HG03135 (cell line): ENCODE results near the gene ANAPC13.

Source experiments
- ATAC-seq: cut with Tn5 transposase; IDR thresholded peaks from one replicate; pipeline ENCODE4 v1.9.1; 2021; ENCODE audit warnings: mild to moderate bottlenecking, moderate library complexity; ENCODE audit not compliant: unreplicated experiment

ANAPC13 gene, protein sequence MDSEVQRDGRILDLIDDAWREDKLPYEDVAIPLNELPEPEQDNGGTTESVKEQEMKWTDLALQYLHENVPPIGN

DNA sequence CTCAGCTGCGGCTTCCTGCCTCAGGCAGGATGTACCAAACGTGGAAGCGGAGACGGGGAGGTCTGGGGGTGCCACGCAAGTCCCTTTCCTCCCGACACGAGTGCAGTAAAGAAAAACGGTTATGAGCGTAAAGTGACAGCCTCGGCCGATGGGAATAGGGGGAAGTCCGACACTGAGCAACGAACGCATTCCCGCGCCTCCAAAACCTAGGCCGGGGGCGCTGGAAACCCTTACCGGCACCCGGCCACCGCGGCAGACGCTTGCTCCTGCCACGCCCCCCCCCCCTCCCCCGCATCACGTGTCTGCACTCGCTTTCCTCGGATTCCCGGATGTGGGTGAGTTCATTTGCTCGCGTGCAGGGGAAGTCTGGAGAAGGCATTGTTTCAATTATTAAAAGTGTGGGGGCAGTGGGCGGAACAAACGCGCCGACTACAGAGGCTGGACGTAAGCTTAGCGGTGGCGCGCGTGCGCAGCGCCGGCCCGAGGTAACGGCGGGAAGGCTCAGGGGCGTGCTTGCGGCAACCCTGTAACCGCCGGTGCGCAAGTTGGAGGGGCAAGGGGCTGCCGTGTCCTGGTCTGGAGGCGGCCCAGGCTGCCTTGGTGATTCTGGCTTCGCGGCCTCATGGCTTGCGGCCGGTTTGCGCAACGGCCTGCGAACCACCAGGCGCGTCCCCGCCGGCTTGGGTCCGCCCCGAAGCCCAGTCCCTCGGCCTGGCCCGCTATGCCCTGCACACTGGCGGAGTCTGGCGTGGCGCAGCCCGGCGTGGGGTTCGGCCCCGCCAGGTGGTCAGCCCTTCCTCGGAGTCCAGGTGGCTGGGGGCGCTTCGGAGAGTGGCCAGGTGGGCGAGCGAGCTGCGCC, at the start of gene ANAPC13, which contains the start of gene CEP63:
Gene ANAPC13 (minus strand): TSS at position 268 of the 859 bp plus-strand sequence. CDS start 3,081 bp downstream, outside the sequence.
Gene CEP63 (plus strand): TSS at position 340 of the 859 bp plus-strand sequence. CDS start 9,264 bp downstream, outside the sequence.
- ATAC-seq = peak; percentile 78

DNA sequence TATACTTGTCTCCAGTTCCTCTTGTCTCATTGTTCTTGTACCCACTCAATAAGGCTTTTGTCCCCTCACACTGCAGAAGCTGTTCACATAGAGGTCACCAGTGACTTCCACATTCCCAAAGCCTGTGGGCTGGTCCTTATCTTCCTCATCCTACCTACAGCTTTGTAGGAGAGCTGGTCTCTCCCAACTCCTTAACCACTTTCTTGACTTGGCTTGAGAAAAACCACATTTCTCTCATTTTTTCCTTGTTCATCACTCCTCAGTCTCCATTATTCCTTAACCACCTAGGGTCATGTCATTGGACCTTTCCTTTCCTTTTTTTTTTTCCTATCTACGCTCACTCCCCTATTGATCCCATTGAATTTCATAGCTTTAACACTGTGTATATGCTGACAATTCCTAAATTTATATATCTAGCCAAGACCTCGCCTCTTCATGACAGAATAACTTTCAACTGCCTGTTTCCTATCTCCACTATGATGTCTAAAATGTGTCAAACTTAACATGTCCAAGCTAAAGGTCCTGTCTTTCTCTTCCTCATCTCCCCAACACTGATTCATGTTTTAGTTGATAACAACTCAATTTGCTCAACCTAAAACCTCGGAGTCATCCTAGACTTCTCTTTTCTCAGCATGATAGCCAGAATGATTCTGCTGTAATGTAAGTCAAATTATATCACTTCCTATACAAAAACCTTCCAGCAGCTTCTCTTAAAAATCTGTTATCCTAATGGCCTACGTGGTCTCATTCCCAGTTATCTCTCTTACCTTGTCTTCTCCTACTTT, 49.6 kb upstream of the ANAPC13 start:
- no peak for ATAC-seq

DNA sequence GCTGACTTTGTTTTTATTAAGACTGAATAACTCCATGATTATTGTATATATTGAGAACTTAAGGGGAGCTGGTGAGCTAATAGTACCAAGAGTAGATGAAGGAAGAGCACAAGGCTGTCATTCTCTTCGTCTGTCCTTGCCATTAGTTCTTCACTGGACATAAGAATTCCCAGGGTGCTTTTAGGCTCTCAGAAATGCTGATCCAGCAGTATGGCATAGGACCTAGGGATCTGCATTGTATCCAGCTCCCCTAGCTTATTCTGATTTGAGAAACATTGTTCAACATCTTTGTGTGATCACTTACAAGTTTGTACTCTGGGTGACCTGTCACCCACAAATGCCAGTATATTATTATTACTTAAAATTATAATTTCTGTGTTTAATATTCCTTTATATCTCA, 47.7 kb upstream of the ANAPC13 start:
- no peak for ATAC-seq

DNA sequence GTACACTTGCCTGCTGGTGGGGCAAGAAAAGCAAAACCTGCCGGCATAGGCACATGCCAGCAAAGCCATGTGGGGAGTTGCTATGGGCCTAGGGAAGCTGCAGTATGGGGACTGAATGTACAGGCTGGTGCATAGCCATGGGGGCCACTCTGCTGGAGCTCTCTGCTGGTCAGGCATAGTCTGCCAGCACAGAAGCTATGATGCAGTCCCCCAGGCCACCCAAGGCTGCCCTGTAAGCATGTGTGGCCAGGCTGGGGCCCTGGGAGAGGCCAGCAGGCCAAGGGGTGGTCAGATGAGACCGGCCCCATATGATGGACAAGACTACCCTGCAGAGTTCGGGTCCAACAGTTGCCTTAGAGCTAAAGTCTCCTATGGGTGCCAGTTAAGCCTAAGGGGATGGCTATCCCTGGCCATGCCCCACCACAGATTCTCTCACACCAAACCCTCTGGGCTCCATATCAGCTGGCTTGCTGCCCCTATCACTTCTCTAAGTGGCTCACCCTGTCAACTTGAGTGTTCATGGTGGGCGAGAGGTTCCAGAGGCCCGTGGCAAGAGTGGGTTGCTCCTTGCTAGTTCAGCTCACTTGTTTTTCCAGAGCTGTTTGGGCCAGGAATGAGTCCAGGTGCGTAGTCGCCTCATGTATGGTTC, 41.9 kb upstream of the ANAPC13 start:
- ATAC-seq = no peak

DNA sequence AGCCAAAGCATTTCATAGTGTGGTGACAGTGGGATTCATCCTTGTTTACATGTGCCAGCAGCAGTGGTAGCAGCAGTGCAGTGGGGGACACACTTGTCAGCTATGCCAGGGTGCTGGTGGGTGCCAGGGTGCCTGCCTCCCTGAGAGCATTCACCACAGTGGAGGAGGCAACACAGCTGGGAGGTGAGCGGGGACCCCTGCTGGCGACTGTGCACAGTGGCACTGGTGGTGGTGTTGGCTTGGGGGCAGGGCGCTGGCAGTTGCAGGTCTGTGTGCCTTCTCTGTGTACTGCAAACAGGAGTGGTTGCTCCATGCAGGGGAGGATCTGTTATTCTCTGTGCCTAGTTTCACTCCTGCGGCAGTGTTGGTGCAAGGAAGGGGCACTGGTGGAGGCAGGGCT, 41.3 kb upstream of the ANAPC13 start:
- no peak for ATAC-seq

DNA sequence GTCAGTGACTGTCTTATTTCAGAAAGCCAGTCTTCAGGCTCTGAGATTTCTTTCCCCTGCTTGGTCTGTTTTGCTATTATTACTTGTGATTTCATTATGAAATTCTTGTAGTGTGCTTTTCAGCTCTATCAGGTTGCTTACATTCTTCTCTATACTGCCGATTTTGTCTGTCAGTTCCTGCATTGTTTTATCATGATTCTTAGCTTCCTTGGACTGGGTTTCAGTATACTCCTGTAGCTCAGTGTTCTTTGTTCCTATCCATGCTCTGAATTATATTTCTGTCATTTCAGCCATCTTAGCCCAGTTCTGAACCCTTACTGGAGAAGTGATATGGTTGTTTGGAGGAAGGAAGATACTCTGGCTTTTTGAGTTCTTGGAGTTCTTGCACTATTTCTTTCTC, 40.5 kb upstream of the ANAPC13 start:
- no peak for ATAC-seq

DNA sequence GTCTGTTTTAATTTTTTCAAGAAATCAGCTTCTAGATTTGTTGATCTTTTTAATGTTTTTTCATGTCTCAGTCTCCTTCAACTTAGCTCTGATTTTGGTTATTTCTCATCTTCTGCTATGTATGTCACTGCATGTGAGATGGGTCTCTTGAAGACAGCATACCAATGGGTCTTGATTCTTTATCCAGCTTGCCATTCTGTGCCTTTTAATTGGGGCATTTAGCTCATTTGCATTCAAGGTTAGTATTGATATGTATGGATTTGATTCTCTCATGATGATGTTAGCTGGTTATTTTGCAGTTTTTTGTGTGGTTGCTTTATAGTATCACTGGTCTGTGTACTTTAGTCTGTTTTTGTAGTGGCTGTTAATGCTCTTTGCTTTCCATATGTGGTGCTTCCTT, 39.5 kb upstream of the ANAPC13 start:
- no peak for ATAC-seq

DNA sequence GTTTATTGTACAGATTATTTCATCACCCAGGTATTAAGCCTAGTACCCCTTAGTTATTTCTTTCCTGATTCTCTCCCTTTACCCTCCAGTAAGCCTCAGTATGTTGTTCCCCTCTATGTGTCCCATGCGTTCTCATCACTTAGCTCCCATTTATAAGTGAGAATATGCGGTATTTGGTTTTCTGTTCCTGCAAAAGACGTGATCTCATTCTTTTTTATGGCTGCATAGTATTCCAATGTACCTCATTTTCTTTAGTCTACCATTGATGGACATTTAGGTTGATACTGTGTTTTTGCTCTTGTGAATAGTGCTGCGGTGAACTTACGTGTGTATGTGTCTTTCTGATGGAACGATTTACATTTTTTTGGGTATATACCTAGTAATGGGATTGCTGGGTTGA, 36.8 kb upstream of the ANAPC13 start:
- ATAC-seq = no peak

DNA sequence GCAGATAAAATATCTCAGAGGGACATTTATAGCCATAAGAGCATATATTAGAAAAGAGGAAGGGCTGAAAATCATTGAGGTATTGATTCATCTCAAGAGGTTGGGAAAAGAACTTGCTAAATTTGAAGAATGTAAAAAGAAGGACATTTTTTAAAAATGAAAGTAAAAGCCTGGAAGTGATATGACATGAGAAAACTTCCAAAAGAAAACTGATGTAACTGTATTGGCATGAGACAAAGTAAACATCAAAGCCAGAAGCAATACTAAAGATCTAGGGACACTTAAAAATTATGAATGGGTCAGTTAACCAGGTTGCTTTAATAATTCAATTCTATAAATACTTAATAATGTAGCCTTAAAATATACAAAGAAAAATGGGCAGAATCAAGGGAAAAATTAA, 32.0 kb upstream of the ANAPC13 start:
- no peak for ATAC-seq

DNA sequence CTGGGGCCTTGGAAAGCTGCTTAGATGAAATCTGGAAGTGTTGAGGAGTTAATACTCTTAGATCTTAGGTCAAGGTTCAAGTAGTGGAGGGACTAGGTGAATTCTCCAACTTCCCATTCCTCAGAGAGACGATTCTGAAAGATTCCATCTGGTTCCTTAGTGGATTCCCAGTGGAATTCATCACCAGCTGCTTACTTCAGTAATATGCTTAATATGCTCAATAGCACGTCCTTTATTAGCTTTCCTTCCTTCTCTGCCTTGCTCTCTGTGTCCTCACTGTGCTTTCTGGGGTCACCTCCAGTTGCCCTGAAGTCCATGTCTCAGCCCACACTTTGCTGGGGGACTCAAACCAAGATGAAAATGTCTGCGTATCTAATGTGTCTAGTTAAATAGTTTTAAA, 31.1 kb upstream of the ANAPC13 start:
- ATAC-seq = no peak

DNA sequence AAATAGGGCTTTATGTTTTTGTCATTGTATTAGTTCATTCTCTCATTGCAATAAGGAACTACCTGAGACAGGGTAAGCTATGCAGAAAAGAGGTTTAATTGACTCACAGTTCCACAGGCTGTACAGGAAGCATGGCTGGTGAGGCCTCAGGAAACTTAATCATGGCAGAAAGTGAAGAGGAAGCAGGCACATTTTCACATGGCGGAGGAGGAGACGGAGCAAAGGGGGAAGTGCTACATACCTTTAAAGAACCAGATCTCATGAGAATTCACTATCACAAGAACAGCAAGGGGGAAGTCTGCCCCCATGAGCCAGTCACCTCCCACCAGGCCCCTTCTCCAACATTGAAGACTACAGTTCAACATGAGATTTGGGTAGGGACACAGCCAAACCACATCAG, 25.7 kb upstream of the ANAPC13 start:
- no peak for ATAC-seq

DNA sequence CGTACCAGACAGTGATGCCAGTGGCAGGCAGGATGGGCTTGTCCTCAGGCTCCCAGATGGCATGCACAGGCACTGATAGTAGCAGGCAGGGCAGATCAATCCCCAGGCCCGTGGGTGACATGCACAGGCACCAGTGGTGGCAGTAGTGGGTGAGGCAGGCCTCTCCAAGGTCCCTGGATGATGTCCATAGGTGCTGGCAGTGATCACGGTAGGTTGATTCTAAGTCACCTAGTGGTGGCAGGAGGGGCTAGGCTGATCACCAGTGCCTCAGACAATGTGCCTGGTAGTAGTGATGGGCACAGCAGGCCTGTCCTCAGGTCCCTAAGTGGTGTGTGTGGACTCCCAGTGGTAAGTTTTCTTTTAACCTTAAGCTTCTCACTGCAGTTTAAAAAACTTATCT, 19.7 kb upstream of the ANAPC13 start:
- no peak for ATAC-seq

DNA sequence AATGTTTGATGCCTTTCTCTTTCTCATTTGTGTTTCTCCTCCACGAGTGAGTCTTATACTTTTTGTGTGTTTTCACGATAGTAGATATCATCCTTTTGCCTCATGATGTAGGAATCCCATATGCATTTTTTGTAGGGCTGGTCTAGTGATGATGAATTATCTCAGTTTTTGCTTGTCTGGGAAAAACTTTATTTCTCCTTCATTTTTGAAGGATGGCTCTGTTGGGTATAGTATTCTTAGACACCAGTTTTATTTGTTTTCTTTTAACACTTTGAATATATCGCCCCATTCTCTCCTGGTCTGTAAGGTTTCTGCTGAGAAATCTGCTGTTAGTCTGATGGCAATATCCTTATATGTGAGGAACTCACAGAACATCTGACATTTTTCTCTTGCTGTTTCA, 18.3 kb upstream of the ANAPC13 start:
- no peak for ATAC-seq

DNA sequence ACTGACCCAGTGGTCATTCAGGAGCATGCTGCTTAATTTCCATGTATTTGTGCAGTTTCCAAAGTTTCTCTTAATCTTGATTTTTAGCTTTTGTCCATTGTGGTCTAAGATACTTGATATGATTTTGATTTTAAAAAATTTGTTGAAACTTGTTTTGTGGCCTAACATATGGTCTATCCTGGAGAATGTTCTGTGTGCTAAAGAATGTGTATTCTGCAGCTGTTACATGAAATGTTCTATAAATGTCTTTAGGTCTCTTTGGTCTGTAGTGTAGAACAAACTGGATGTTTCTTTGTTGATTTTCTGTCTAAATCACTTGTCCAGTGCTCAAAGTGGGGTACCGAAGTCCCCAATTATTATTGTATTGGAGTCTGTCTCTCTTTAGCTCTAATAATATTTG, 17.5 kb upstream of the ANAPC13 start:
- no peak for ATAC-seq

DNA sequence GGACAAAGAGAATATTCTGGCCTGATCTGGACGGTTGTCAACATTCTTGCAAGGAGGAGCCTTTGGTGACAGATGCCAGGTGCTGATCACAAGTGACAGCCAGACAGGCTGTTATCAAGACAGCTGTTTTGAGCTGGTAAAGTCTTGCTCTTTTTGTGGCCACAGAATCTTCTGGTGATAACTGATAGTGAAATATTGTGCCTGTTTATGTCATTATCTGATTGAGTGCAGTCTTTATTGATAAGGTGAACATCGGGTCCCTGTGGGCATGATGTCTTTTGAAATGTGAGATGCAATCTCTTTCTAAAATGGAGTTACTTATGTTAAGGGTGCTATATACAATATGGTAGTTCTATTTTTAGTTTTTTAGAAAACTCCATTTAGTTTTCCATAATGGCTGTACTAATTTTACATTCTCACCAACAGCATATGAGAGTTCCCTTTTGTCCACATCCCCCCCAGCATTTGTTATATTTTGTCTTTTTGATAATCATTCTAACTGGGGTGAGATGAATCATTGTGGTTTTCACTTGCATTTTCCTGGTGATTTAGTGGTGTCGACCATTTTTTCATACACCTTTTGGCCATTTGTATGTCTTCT, 10.8 kb upstream of the ANAPC13 start:
- no peak for ATAC-seq

DNA sequence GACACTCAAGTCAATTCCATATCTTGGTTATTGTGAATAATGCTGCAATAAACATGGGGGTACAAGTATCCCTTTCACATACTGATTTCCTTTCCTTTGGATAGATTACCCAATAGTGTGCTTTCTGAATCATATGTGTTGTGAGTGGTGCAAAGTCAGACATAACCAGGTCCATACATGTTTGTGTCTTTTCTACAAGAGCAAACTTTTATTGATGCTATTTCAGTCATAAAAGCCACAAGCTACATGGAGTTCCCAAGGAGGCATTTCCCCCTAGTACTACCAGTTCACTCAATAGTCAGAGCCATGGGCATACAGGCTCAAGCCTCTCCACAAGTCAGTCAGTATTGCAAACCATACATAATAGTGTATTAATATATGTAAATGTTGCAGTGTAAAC, 10.2 kb upstream of the ANAPC13 start:
- ATAC-seq = no peak

DNA sequence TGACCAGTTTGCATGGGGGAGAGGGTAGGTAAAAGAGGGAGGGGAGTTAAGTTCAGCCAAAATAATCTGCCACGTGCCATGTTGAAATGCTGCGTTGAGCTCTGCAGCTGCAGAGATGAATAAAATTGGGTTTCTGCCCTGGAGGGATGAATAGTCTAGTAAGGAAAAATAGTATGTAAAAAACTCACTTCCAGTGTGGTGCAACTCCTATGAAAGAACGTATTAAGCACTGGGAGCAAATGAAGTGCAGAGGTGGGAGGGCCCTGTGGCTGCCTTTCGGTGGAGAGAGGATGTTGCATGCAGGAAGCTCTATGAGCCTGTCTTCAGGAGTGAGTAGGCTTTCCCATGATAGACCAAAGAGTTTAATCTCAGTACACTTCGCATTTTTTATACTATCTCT, 8.7 kb upstream of the ANAPC13 start:
- ATAC-seq = no peak

DNA sequence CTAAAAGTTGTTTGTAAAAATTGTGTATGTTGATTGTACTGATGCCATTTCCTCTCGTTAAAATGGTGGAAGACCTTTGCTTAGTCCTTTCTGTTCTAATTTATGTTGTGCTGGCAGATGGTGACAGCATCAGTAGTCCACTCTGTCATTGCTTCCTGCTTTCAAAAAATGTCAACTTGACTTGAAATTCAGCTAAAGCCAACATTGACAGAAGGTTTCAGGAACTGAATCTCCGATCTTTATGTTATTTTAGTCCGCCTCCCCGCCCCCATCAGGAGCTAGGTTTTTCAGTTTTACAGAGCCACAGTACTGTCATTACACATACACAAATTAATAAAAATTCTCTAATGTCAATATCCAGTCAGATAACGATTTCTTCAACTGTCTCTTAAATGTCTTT, 1.6 kb upstream of the ANAPC13 start:
- ATAC-seq = no peak

DNA sequence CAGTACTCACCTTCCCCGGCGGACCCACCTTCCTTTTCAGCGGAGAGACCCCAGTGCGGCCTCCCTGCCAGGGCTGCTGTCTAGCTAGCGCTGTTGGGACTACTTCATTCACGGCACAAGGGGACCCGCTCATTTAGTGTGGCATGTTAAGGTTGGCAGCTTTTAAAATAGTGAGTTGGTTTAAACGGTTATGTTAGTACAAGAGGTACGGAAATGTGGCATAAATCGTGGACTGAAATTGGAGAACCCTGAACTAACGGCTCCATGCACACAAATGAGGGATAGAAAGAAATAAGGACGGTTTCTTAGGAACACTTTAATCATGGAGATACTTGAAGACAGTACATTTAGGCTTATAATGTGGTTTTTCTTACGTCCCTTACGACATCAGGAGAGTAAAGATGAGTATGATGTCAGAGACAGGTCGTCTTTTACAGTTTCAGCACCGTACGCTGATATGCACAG, 824 bp upstream of the ANAPC13 start:
- peak; percentile 4 for ATAC-seq

DNA sequence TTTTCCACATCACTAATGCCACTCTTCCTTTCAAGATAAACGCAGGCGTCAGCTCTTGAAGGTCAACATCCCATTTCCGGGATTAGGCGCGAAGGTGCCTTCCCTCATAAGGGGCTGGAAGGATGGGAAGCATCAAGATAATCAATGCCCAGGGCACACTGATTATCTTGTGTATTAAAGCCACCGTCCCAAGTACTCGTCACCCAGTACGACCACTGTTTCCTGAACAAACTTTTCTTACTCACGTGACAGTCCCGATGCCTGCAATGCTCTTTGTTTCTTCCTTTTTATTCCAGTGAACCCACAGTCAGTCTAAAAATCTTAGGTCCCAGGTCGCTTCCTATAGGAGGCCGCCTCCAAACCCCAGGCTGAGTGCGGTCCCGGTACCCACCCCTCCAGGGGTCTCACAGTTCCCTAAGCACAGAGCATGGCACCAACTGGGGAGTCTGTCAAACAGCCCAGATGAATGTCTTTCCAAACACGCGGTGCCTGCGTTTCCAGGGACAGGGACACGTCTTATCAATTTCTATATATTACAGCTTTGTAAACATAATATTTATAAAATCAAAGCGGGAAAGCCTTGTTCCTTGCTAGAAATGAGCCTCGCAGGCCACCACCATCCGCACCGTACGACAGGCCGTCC, 589 bp downstream of the ANAPC13 start:
- ATAC-seq = peak; percentile 2
